KMS-11 (cell line): Measurements from ENCODE around the gene UBD.

Experiments used
- H2AFZ ChIP-seq: fragments of 200-600 bp; sonication (generic); 2 replicates; pipeline ENCODE4 v1.6.1; 2016; ENCODE audit warnings: antibody characterized with exemption, mixed run types, low read depth
- H3K27ac ChIP-seq: fragments of 200-600 bp; sonication (generic); 2 replicates; pipeline ENCODE4 v1.6.1; 2016; ENCODE audit warnings: mild to moderate bottlenecking, mixed run types
- H3K27me3 ChIP-seq: fragments of 200-600 bp; sonication (generic); 2 replicates; pipeline ENCODE4 v1.6.1; 2017; ENCODE audit warnings: mild to moderate bottlenecking, low read depth, mixed run types, moderate library complexity; ENCODE audit not compliant: insufficient read depth
- H3K36me3 ChIP-seq: fragments of 200-600 bp; sonication (generic); 2 replicates; pipeline ENCODE4 v1.6.1; 2017; ENCODE audit warnings: mild to moderate bottlenecking, mixed run types; ENCODE audit not compliant: insufficient read depth
- H3K4me1 ChIP-seq: fragments of 200-600 bp; sonication (generic); 2 replicates; pipeline ENCODE4 v1.6.1; 2016; ENCODE audit warnings: mild to moderate bottlenecking, low read depth, mixed run types; ENCODE audit not compliant: poor library complexity, severe bottlenecking
- H3K4me2 ChIP-seq: fragments of 200-600 bp; sonication (generic); 2 replicates; pipeline ENCODE4 v1.7.0; 2016; ENCODE audit warnings: mild to moderate bottlenecking, mixed run types
- H3K4me3 ChIP-seq: fragments of 200-600 bp; sonication (generic); IDR thresholded peaks from 2 replicates; pipeline ENCODE4 v1.6.1; 2017; ENCODE audit warnings: low read depth, low read length, mixed read lengths; ENCODE audit not compliant: insufficient read depth
- H3K79me2 ChIP-seq: fragments of 200-600 bp; sonication (generic); 2 replicates; pipeline ENCODE4 v1.6.1; 2016; ENCODE audit warnings: low read depth, mixed run types; ENCODE audit not compliant: insufficient read depth
- H3K9ac ChIP-seq: fragments of 200-600 bp; sonication (generic); 2 replicates; pipeline ENCODE4 v1.6.1; 2016; ENCODE audit warnings: mild to moderate bottlenecking, mixed run types
- H4K20me1 ChIP-seq: fragments of 200-600 bp; sonication (generic); 2 replicates; pipeline ENCODE4 v1.6.1; 2016; ENCODE audit warnings: mild to moderate bottlenecking, mixed run types; ENCODE audit not compliant: insufficient read depth
- TF ChIP-seq, protein P1 (sequence below): fragments of 200-600 bp; sonication (generic); conservative IDR thresholded peaks from 2 replicates; pipeline ENCODE4 v1.6.1; 2017; ENCODE audit warnings: low read depth, mild to moderate bottlenecking, antibody characterized with exemption, low read length, moderate library complexity, mixed read lengths

Gene UBD

DNA sequence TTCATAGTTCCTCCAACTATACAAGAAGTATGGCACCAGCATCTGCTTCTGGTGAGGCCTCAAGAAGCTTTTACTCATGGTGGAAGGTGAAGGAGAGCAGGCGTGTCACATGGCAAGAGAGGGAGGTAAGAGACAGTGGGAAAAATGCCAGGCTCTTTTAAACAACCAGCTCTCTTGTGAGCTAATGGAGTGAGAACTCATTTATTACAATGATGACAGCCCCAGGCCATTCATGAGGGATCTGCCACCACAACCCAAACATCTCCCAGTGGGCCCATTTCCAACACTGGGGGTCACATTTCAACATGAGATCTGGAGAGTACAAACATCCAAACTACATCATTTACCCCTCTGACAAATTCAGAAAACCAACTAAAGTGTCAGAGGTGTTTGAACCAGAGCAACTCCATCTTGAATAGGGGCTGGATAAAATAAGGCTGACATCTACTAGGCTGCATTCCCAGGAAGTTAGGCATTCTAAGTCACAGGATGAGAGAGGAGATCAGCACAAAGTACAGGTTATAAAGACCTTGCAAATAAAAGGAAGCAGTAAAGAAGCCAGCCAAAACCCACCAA lies 2.2 kb upstream of the UBD start:
- H3K27ac ChIP-seq = no peak overlapping the region
- H3K4me3 ChIP-seq = no peak overlapping the region
- H3K27me3 ChIP-seq = no peaks in the 10 kb centered on the region
- H3K4me1 ChIP-seq = peaks cover 31% of the 10 kb centered on the region
- no peak overlapping the region for H3K9ac ChIP-seq
- TF ChIP-seq, protein P1, sequence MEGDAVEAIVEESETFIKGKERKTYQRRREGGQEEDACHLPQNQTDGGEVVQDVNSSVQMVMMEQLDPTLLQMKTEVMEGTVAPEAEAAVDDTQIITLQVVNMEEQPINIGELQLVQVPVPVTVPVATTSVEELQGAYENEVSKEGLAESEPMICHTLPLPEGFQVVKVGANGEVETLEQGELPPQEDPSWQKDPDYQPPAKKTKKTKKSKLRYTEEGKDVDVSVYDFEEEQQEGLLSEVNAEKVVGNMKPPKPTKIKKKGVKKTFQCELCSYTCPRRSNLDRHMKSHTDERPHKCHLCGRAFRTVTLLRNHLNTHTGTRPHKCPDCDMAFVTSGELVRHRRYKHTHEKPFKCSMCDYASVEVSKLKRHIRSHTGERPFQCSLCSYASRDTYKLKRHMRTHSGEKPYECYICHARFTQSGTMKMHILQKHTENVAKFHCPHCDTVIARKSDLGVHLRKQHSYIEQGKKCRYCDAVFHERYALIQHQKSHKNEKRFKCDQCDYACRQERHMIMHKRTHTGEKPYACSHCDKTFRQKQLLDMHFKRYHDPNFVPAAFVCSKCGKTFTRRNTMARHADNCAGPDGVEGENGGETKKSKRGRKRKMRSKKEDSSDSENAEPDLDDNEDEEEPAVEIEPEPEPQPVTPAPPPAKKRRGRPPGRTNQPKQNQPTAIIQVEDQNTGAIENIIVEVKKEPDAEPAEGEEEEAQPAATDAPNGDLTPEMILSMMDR = no peak
- H3K4me2 ChIP-seq = peak overlapping the region; percentile 70
- no peak overlapping the region for H2AFZ ChIP-seq
- H3K79me2 ChIP-seq = no peaks in the 10 kb centered on the region
- no peaks in the 10 kb centered on the region for H4K20me1 ChIP-seq
- no peaks in the 10 kb centered on the region for H3K36me3 ChIP-seq

DNA sequence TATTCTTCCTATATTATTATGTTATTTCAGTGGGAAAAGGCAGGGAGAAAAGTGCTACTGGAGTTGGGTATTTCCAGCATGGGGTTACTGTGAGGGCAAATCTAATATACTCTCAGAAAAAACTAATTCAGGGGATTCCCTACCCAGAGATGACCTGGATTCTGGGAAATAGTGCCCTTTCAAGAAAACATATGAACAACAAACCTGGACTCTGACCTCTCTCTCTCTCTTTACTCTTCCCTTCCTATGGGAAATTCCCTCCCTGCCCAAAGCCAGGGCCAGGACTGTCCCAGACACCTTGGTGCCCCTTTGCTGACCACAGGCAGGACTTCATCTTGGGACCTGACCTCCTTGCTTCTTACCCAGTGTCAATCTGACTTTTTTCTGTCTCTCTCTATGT lies 1.6 kb upstream of the UBD start:
- peaks cover 31% of the 10 kb centered on the region for H3K4me1 ChIP-seq
- H4K20me1 ChIP-seq = no peaks in the 10 kb centered on the region
- peak overlapping the region; percentile 70 for H3K4me2 ChIP-seq
- no peak overlapping the region for H3K4me3 ChIP-seq
- no peaks in the 10 kb centered on the region for H3K27me3 ChIP-seq
- H3K9ac ChIP-seq = no peak overlapping the region
- TF ChIP-seq, protein P1 = no peak
- H2AFZ ChIP-seq = no peak overlapping the region
- no peak overlapping the region for H3K27ac ChIP-seq
- no peaks in the 10 kb centered on the region for H3K36me3 ChIP-seq
- no peaks in the 10 kb centered on the region for H3K79me2 ChIP-seq

DNA sequence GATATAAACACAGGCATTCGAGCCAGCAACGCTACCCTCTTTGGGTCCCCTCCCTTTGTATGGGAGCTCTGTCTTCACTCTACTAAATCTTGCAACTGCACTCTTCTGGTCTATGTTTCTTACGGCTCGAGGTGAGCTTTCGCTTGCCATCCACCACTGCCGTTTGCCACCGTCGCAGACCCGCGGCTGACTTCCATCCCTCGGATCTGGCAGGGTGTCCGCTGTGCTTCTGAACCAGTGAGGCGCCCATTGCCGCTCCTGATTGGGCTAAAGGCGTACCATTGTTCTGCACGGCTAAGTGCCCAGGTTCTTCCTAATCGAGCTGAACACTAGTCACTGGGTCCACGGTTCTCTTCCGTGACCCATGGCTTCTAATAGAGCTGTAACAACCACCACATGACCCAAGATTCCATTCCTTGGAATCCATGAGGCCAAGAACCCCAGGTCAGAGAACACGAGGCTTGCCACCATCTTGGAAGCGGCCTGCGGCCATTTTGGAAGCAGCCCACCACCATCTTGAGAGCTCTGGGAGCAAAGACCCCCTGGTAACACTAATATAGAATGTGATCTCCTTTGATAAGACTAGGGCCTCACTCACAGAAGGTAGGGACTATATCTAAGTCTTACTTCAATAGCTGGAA lies 973 bp downstream of the UBD start:
- H3K4me3 ChIP-seq = no peak overlapping the region
- H3K4me2 ChIP-seq = no peak overlapping the region
- no peak overlapping the region for H2AFZ ChIP-seq

DNA sequence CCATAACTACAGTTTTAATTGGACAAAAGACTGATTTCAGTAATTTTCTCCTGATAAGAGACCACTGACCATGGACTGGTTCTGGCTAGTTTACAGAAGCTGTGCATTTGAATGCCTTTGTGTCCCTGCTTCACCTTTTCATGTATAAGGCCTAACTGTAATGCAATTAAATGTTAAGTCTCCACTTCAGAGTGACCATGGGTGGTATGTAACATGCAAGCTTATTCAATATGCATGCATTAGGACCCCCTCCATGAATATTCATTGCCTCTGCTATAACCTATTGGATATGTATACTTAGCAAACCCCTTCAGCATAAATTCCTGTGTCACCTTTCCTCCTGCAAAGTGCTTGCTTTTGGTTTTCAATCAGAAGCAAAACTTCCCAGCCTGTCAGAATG lies 2.2 kb downstream of the UBD start:
- no peak overlapping the region for H2AFZ ChIP-seq
- no peak overlapping the region for H3K9ac ChIP-seq
- H3K27ac ChIP-seq = no peak overlapping the region
- no peaks in the 10 kb centered on the region for H4K20me1 ChIP-seq
- H3K4me2 ChIP-seq = no peak overlapping the region
- H3K27me3 ChIP-seq = no peaks in the 10 kb centered on the region
- H3K36me3 ChIP-seq = no peaks in the 10 kb centered on the region
- peaks cover 31% of the 10 kb centered on the region for H3K4me1 ChIP-seq
- TF ChIP-seq, protein P1 = no peak
- no peak overlapping the region for H3K4me3 ChIP-seq
- no peaks in the 10 kb centered on the region for H3K79me2 ChIP-seq

More for the DNA sequence above, 973 bp downstream of the UBD start:
- TF ChIP-seq, protein P1 = no peak
- H3K79me2 ChIP-seq = no peaks in the 10 kb centered on the region
- H3K9ac ChIP-seq = no peak overlapping the region
- no peaks in the 10 kb centered on the region for H4K20me1 ChIP-seq
- H3K27ac ChIP-seq = no peak overlapping the region
- peaks cover 31% of the 10 kb centered on the region for H3K4me1 ChIP-seq
- no peaks in the 10 kb centered on the region for H3K36me3 ChIP-seq
- no peaks in the 10 kb centered on the region for H3K27me3 ChIP-seq
